ENCODE measurements around the gene CASQ1. TPM values are rescaled to one million over a fixed set of nuclear protein-coding genes. Genes with fewer than 3 reads are reported as not detected.
A peak's percentile ranks its signal among the peaks of the same experiment; 100 is the strongest.

Gene CASQ1
- total and polyA plus RNA-seq, 2 donors (not counting 1 experiment from before 2014, with no cell fraction given), result not detected

DNA sequence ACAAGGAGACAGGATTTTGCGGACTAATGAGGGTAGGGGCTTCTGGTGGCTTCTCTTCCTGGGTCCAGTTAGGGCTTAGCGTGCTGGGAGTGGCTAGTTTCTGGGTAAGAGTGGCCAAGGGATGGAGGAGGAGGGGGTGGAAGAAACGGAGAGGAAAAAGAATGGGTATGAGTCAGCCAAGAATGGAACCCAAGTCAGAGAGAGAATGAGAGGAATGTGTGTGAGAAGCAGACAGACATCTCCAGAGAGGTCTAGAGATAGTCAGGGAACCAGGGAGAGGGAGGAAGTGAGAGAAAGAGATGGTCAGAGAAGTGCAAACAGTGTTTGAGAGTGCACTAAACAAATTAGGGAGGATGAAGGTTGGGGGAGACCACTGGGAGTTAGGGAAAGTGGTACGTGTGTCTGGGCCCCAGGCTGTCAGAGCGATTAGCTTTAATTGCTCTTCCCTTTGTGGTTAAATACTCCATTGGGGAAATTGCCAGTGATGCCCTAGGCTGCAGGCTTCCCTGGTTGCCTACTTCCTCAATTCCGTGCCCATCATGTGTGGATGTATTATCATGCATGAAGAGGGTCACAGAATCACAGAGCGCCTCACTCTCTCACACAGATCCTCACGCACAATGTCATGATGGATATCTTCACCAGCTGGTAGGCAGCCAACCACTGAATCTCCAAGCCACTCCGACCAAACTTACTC is 16.2 kb downstream of the CASQ1 start:
- whole genome bisulfite sequencing (ENCODE audit: insufficient coverage), result 45% methylated on average over 8 of the region's 9 CpGs
- POLR2A ChIA-PET, result no interaction called here
- peak overlapping the region in 4 of 5 experiments; percentile 71 to 99 (median 93) for H3K4me3 ChIP-seq (ENCODE audit: control extremely low read depth in 1 of 5, extremely low read depth in 1 of 5, insufficient read depth in 1 of 5, low read depth in 2 of 5, low read length in 4 of 5)

More for the DNA sequence above, 16.2 kb downstream of the CASQ1 start:
- peak overlapping the region; percentile 59 for H2AFZ ChIP-seq (ENCODE audit: insufficient read depth, low read depth, low read length, poor library complexity, severe bottlenecking)
- peaks cover 64% of the 10 kb centered on the region for H3K4me1 Mint-ChIP-seq
- H4K20me1 ChIP-seq (ENCODE audit: control insufficient read depth, insufficient read depth, low read length, poor library complexity, severe bottlenecking), result no peaks in the 10 kb centered on the region
- H3K4me2 ChIP-seq (replicated peaks; ENCODE audit: low read depth, low read length, poor library complexity, severe bottlenecking), result peak overlapping the region; percentile 94
- H3K27ac Mint-ChIP-seq, result peak overlapping the region; percentile 89
- no peaks in the 10 kb centered on the region for H3K27me3 Mint-ChIP-seq
- H3K27ac ChIP-seq (ENCODE audit: low read length in 2 of 2), result peak overlapping the region; percentile 94 to 98
- H3K27me3 ChIP-seq (replicated peaks in 1 of 4; ENCODE audit: control extremely low read depth in 1 of 4, control insufficient read depth in 3 of 4, insufficient read depth in 4 of 4, low read length in 3 of 4), result no peaks in the 10 kb centered on the region
- no peaks in the 10 kb centered on the region for H3K9me3 Mint-ChIP-seq (ENCODE audit: insufficient read depth)
- H3K9me3 ChIP-seq (ENCODE audit: control extremely low read depth in 1 of 3, control insufficient read depth in 2 of 3, insufficient read depth in 1 of 3, low read length in 2 of 3), result no peaks in the 10 kb centered on the region
- ATAC-seq (ENCODE audit: low read depth) (no peak), DNase-seq (peak; percentile 69)
- TF ChIP-seq EZH2 (IDR thresholded peaks at IDR 0.05; ENCODE audit: borderline replicate concordance, insufficient read depth, low read depth, low read length, poor library complexity, severe bottlenecking), result no peak
- TF ChIP-seq, protein P1, sequence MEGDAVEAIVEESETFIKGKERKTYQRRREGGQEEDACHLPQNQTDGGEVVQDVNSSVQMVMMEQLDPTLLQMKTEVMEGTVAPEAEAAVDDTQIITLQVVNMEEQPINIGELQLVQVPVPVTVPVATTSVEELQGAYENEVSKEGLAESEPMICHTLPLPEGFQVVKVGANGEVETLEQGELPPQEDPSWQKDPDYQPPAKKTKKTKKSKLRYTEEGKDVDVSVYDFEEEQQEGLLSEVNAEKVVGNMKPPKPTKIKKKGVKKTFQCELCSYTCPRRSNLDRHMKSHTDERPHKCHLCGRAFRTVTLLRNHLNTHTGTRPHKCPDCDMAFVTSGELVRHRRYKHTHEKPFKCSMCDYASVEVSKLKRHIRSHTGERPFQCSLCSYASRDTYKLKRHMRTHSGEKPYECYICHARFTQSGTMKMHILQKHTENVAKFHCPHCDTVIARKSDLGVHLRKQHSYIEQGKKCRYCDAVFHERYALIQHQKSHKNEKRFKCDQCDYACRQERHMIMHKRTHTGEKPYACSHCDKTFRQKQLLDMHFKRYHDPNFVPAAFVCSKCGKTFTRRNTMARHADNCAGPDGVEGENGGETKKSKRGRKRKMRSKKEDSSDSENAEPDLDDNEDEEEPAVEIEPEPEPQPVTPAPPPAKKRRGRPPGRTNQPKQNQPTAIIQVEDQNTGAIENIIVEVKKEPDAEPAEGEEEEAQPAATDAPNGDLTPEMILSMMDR (IDR thresholded peaks at IDR 0.05), result no peak
- peaks cover 15% of the 10 kb centered on the region for H3K79me2 ChIP-seq (ENCODE audit: control insufficient read depth, insufficient read depth, low read length)
- CTCF ChIA-PET, result interaction anchor here (0.6 to 9.7 kb wide), 7 partner anchors 11 to 170 kb away, joined by 3 to 77 read pairs (median 12); no protein-coding TSS in a partner anchor
- peaks cover 26 to 35% of the 10 kb centered on the region in 2 donors for H3K4me1 ChIP-seq (ENCODE audit: control insufficient read depth in 2 of 2, insufficient read depth in 2 of 2, low read length in 2 of 2)
- H3K36me3 ChIP-seq (replicated peaks in 1 of 2; ENCODE audit: control extremely low read depth in 1 of 2, control insufficient read depth in 1 of 2, extremely low read depth in 1 of 2, insufficient read depth in 2 of 2, low read length in 1 of 2), result peaks cover 9 to 30% of the 10 kb centered on the region in 2 experiments
- intact Hi-C loops (cut with micrococcal nuclease), result no loop called here
- H3K9ac ChIP-seq (ENCODE audit: low read length), result peak overlapping the region; percentile 87
- peak overlapping the region; percentile 88 for H3K4me3 Mint-ChIP-seq

Data from B cell (primary cell).